Fibroblast of pulmonary artery (primary cell): ENCODE results near the gene PPP1R13B.

Experiments
- DNase-seq: peaks from one replicate; pipeline ENCODE4 v3.0.0-alpha.2; 2010; ENCODE audit warnings: low read depth
- H3K4me3 ChIP-seq: replicated peaks from 2 replicates; pipeline ENCODE4 v1.5.1; 2011; ENCODE audit warnings: low read depth, mild to moderate bottlenecking, control low read depth, low read length, moderate library complexity
- CTCF ChIP-seq: IDR thresholded peaks from 2 replicates; pipeline ENCODE4 v1.5.1; 2011; ENCODE audit warnings: mild to moderate bottlenecking, control low read depth, low read length, inconsistent platforms; ENCODE audit errors: missing control alignments

The PPP1R13B gene

GRCh38 chr14:103856607-103857006, 9.2 kb upstream of the PPP1R13B start:
- H3K4me3 ChIP-seq: no peak overlapping the region
- no peak for TF ChIP-seq CTCF
- DNase-seq: no peak

GRCh38 chr14:103856105-103856504, 8.7 kb upstream of the PPP1R13B start:
- no peak overlapping the region for H3K4me3 ChIP-seq
- no peak for TF ChIP-seq CTCF
- DNase-seq: no peak

GRCh38 chr14:103855734-103856095, 8.3 kb upstream of the PPP1R13B start:
- DNase-seq: peak; percentile 35
- no peak overlapping the region for H3K4me3 ChIP-seq
- TF ChIP-seq CTCF: no peak

GRCh38 chr14:103854822-103855733, 7.7 kb upstream of the PPP1R13B start:
- no peak for TF ChIP-seq CTCF
- no peak for DNase-seq
- no peak overlapping the region for H3K4me3 ChIP-seq

GRCh38 chr14:103854017-103854808, 6.8 kb upstream of the PPP1R13B start:
- no peak overlapping the region for H3K4me3 ChIP-seq
- TF ChIP-seq CTCF: no peak
- DNase-seq: no peak

- no peak for TF ChIP-seq CTCF
Measured at GRCh38 chr14:103849151-103849886, 1.9 kb upstream of the PPP1R13B start.

More at GRCh38 chr14:103849151-103849886, 1.9 kb upstream of the PPP1R13B start:
- DNase-seq: no peak
- no peak overlapping the region for H3K4me3 ChIP-seq
